H1 (cell line): Measurements from ENCODE around the gene KATNAL1. TPM values are rescaled to one million over a fixed set of nuclear protein-coding genes. Genes with fewer than 3 reads are reported as not detected.

Source experiments
- CTCF ChIA-PET: fragments of 300-600 bp; sonication (Branson Sonifier 250); formaldehyde crosslinking; loops from one replicate; lab custom pipeline; 2021; ENCODE audit not compliant: partially characterized antibody; lab: Charles Lee
- POLR2A ChIA-PET: fragments of 300-600 bp; sonication (Branson Sonifier 250); formaldehyde crosslinking; loops from one replicate; lab custom pipeline; 2021; ENCODE audit warnings: inconsistent platforms; ENCODE audit not compliant: partially characterized antibody; lab: Charles Lee
- DNase-seq, 2 experiments: peaks; one replicate each; pipeline versions ENCODE4 v3.0.0 to v3.0.0-alpha.2; 2010 to 2022; ENCODE audit warnings: low spot score in 2 of 2, low read depth in 1 of 2, mixed read lengths in 1 of 2
- FAIRE-seq: peaks from 2 replicates; lab custom pipeline; 2011; peaks lifted over from hg19 to GRCh38; lab: Jason Lieb, UNC
- H2AFZ ChIP-seq: 2 replicates; pipeline ENCODE4 v1.8.1; 2012; ENCODE audit warnings: low read length, inconsistent platforms
- H2AK5ac ChIP-seq: 2 replicates; pipeline ENCODE4 v1.6.1; 2013; ENCODE audit warnings: low read depth, low read length
- H2BK120ac ChIP-seq: replicated peaks from 2 replicates; pipeline ENCODE3; 2013; ENCODE audit warnings: low read depth, low read length, inconsistent platforms
- H2BK12ac ChIP-seq: 2 replicates; pipeline ENCODE4 v1.6.1; 2013; ENCODE audit warnings: low read depth, low read length
- H2BK15ac ChIP-seq: 2 replicates; pipeline ENCODE4 v1.6.1; 2013; ENCODE audit warnings: low read length
- H2BK20ac ChIP-seq: 2 replicates; pipeline ENCODE4 v1.6.1; 2013; ENCODE audit warnings: low read length
- H2BK5ac ChIP-seq: 2 replicates; pipeline ENCODE4 v1.6.1; 2013; ENCODE audit warnings: low read depth, low read length
- H3K14ac ChIP-seq: 2 replicates; pipeline ENCODE4 v1.6.1; 2013; ENCODE audit warnings: inconsistent platforms; ENCODE audit not compliant: insufficient read length
- H3K18ac ChIP-seq: 2 replicates; pipeline ENCODE4 v1.6.1; 2013; ENCODE audit warnings: low read length; ENCODE audit errors: extremely low read depth
- H3K23ac ChIP-seq: 2 replicates; pipeline ENCODE4 v1.6.1; 2013; ENCODE audit warnings: inconsistent platforms; ENCODE audit not compliant: insufficient read length
- H3K23me2 ChIP-seq: 2 replicates; pipeline ENCODE4 v1.6.1; 2013; ENCODE audit warnings: low read depth, low read length
- H3K27ac ChIP-seq: 2 replicates; pipeline ENCODE4 v1.6.1; 2011; ENCODE audit warnings: low read depth, low read length, inconsistent platforms
- H3K27me3 ChIP-seq, 4 experiments: replicated peaks in 1 of 4; 1 replicate in 1 of 4; 2 replicates in 3 of 4; pipeline versions ENCODE4 v1.6.1 to v1.8.1; 2011 to 2013; ENCODE audit warnings: low read length in 3 of 4, mild to moderate bottlenecking in 3 of 4, inconsistent platforms in 2 of 4, mixed read lengths in 2 of 4, moderate library complexity in 1 of 4; ENCODE audit not compliant: control insufficient read depth in 3 of 4, insufficient read depth in 3 of 4; ENCODE audit errors: extremely low read depth in 1 of 4
- H3K36me3 ChIP-seq, 4 experiments: 2 replicates each; pipeline versions ENCODE4 v1.6.1 to v1.8.1; 2011 to 2013; ENCODE audit warnings: mild to moderate bottlenecking in 4 of 4, low read length in 3 of 4, moderate library complexity in 2 of 4, control low read depth in 1 of 4, inconsistent platforms in 1 of 4; ENCODE audit not compliant: insufficient read depth in 4 of 4, control insufficient read depth in 2 of 4
- H3K4ac ChIP-seq: replicated peaks from 2 replicates; pipeline ENCODE3; 2013; ENCODE audit warnings: low read length, low read depth, mixed read lengths, inconsistent platforms; ENCODE audit not compliant: insufficient read length
- H3K4me1 ChIP-seq, 4 experiments: replicated peaks in 1 of 4; 1 replicate in 1 of 4; 2 replicates in 3 of 4; pipeline versions ENCODE4 v1.6.1 to v1.8.1; 2011 to 2013; ENCODE audit warnings: low read length in 3 of 4, inconsistent platforms in 2 of 4, mixed read lengths in 1 of 4; ENCODE audit not compliant: insufficient read depth in 4 of 4, control insufficient read depth in 3 of 4
- H3K4me2 ChIP-seq, 2 experiments: 2 replicates each; pipeline versions ENCODE4 v1.6.1 to v1.8.1; 2011 to 2013; ENCODE audit warnings: low read depth in 2 of 2, low read length in 2 of 2, control low read depth in 1 of 2, inconsistent platforms in 1 of 2, mild to moderate bottlenecking in 1 of 2; ENCODE audit not compliant: insufficient read depth in 1 of 2
- H3K4me3 ChIP-seq, 4 experiments: fragments of 200-600, 300-600 bp in 1 of 4; sonication (generic), shearing (Covaris generic), sonication (Bioruptor Twin) in 1 of 4; 2 replicates each; pipeline versions ENCODE4 v1.5.1 to v1.8.1; 2011 to 2016; ENCODE audit warnings: low read length in 4 of 4, low read depth in 3 of 4, control low read depth in 2 of 4, inconsistent platforms in 2 of 4, mild to moderate bottlenecking in 2 of 4, mixed read lengths in 1 of 4, moderate library complexity in 1 of 4; ENCODE audit not compliant: insufficient read depth in 2 of 4; ENCODE audit errors: extremely low read depth in 1 of 4
- H3K56ac ChIP-seq: replicated peaks from 2 replicates; pipeline ENCODE3; 2013; ENCODE audit warnings: low read depth, mild to moderate bottlenecking, mixed read lengths, low read length, inconsistent platforms; ENCODE audit not compliant: insufficient read length
- H3K79me1 ChIP-seq: 2 replicates; pipeline ENCODE4 v1.6.1; 2013; ENCODE audit warnings: low read depth, low read length, control low read depth
- H3K79me2 ChIP-seq, 2 experiments: 2 replicates each; pipeline versions ENCODE4 v1.6.1 to v1.8.1; 2012 to 2013; ENCODE audit warnings: low read length in 2 of 2, mild to moderate bottlenecking in 2 of 2, inconsistent platforms in 1 of 2; ENCODE audit not compliant: insufficient read depth in 2 of 2, control insufficient read depth in 1 of 2
- H3K9ac ChIP-seq, 4 experiments: replicated peaks in 1 of 4; 1 replicate in 1 of 4; 2 replicates in 3 of 4; pipeline versions ENCODE4 v1.6.1 to v1.8.1; 2011 to 2013; ENCODE audit warnings: low read depth in 3 of 4, low read length in 3 of 4, control low read depth in 2 of 4, mild to moderate bottlenecking in 2 of 4, moderate library complexity in 2 of 4, inconsistent platforms in 1 of 4; ENCODE audit errors: extremely low read depth in 1 of 4
- H3K9me3 ChIP-seq, 2 experiments: 2 replicates each; pipeline versions ENCODE4 v1.6.1 to v1.8.1; 2012 to 2013; ENCODE audit warnings: mild to moderate bottlenecking in 2 of 2, moderate library complexity in 2 of 2, control low read depth in 1 of 2, inconsistent platforms in 1 of 2, low read depth in 1 of 2, low read length in 1 of 2, mixed read lengths in 1 of 2; ENCODE audit not compliant: insufficient read depth in 2 of 2
- H4K20me1 ChIP-seq, 2 experiments: replicated peaks in 1 of 2; 2 replicates each; pipeline versions ENCODE3 to v1.8.1; 2011 to 2013; ENCODE audit warnings: inconsistent platforms in 2 of 2, low read length in 2 of 2, mild to moderate bottlenecking in 1 of 2; ENCODE audit not compliant: insufficient read depth in 2 of 2, control insufficient read depth in 1 of 2
- H4K5ac ChIP-seq: 2 replicates; pipeline ENCODE4 v1.6.1; 2013; ENCODE audit warnings: low read length, low read depth, mixed read lengths, inconsistent platforms; ENCODE audit not compliant: insufficient read length
- H4K8ac ChIP-seq: 2 replicates; pipeline ENCODE4 v1.8.0; 2013; ENCODE audit warnings: mild to moderate bottlenecking, moderate library complexity, low read length, inconsistent platforms; ENCODE audit not compliant: insufficient read depth; ENCODE audit errors: extremely low read depth
- H4K91ac ChIP-seq: replicated peaks from 2 replicates; pipeline ENCODE3; 2013; ENCODE audit warnings: low read length, mixed read lengths, inconsistent platforms; ENCODE audit not compliant: insufficient read length
- CBX5 ChIP-seq: fragments of 300-800, 300-1000 bp; sonication (generic); IDR thresholded peaks from 2 replicates; pipeline ENCODE4 v1.7.1; 2016; ENCODE audit warnings: antibody characterized with exemption, low read length, low read depth
- GABPA ChIP-seq: IDR thresholded peaks from 2 replicates; pipeline ENCODE4 v1.6.1; 2011; ENCODE audit warnings: mild to moderate bottlenecking, low read length, moderate library complexity, borderline replicate concordance; ENCODE audit not compliant: insufficient read depth
- TBP ChIP-seq: IDR thresholded peaks from 2 replicates; pipeline ENCODE4 v1.6.1; 2011; ENCODE audit warnings: low read depth, low read length, improper control_type of control experiment
- WGBS, 2 experiments: shearing (Covaris generic) in 1 of 2; methylation state at CpG; one replicate each; pipeline versions ENCODE4 v1.1.6 to v1.1.7; 2013 to 2015; ENCODE audit warnings: low lambda C conversion rate in 2 of 2, mixed read lengths in 2 of 2, inconsistent platforms in 1 of 2, low coverage in 1 of 2, missing lambda C conversion rate in 1 of 2; ENCODE audit not compliant: insufficient replicate concordance in 2 of 2, insufficient coverage in 1 of 2, insufficient read length in 1 of 2; ENCODE audit errors: extremely low coverage in 1 of 2, missing lambda C conversion rate in 1 of 2; 5-methylcytosine and 5-hydroxymethylcytosine counted together
- polyA plus RNA-seq, 7 experiments: library from polyadenylated mRNA; depleted of rRNA in 3 of 7; stranded (reverse) in 5 of 7; unstranded in 2 of 7; fragments of >200 nt in 5 of 7; fragments of 200-250 nt in 2 of 7; gene quantifications; 1 replicate in 5 of 7; 2 replicates in 1 of 7; 4 replicates in 1 of 7; pipeline versions ENCODE4 v1.2.1 to v1.2.3, GENCODE V29; 2011 to 2013; ENCODE audit warnings: missing spikeins in 2 of 7, mixed read lengths in 2 of 7
- total RNA-seq: library from RNA; stranded (reverse); fragmentation: NEBNext Ultra II Directional; extraction: Animal tissue kit (Norgen Biotek cat#: 25700); gene quantifications from 2 replicates; pipeline ENCODE4 v1.2.1, GENCODE V29; 2021

Gene KATNAL1
- total and polyA plus RNA-seq, 2 of the 8 experiments (the other 6 are each of a cell fraction or from before 2014, with no cell fraction given): 4.0 to 13.2 TPM

DNA sequence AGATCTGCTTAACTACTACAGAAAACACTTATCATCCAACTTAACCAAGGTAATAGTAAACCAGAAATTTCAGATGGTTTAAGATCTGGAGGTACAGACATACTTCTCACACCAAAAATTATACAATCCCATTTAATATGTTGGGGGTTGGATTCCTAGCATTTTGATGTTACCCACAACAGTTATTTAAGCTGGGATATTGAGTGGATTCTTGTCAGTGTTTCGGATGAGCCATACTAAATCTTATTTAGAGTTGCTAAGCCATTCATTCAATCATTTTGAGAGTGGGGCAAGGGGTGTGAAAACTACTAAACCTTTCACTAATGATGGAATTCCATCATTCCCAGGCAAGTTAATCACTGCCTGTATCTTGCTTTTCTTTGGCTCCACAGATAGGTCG is 40.6 kb downstream of the KATNAL1 start:
- Histone ChIP-seq H3K23ac (no peak overlapping the region), H2AK5ac (no peak overlapping the region), H3K27ac (no peak overlapping the region), H3K18ac (no peak overlapping the region), H2BK20ac (no peak overlapping the region), H2AFZ (no peak overlapping the region), H3K27me3 (no peaks in the 10 kb centered on the region), H3K36me3 (peaks cover 0 to 4% (median 0%) of the 10 kb centered on the region in 4 experiments; a peak in 1 of 8 replicates), H4K5ac (no peak overlapping the region), H3K14ac (no peak overlapping the region), H3K56ac (peak overlapping the region; percentile 12), H3K23me2 (no peaks in the 10 kb centered on the region), H2BK15ac (no peak overlapping the region), H3K4ac (no peak overlapping the region), H2BK12ac (no peak overlapping the region), H4K20me1 (no peaks in the 10 kb centered on the region), H2BK120ac (no peak overlapping the region), H3K79me1 (no peaks in the 10 kb centered on the region), H4K91ac (no peak overlapping the region), H4K8ac (no peak overlapping the region)
- CTCF ChIA-PET: no interaction called here
- WGBS, 2 experiments: 91% methylated on average over 2 of the region's 2 CpGs; no CpG with 5 or more reads in 1 of the 2 experiments
- TF ChIP-seq TBP (no peak), CBX5 (no peak), GABPA (no peak)
- TF ChIP-seq, all 59 proteins: peak for 0
- Histone ChIP-seq H3K79me2 (no peaks in the 10 kb centered on the region), H3K4me2 (no peak overlapping the region), H3K9me3 (no peaks in the 10 kb centered on the region), H3K4me1 (no peaks in the 10 kb centered on the region), H3K9ac (no peak overlapping the region), H3K4me3 (no peak overlapping the region), H2BK5ac (no peak overlapping the region)
- no peak for DNase-seq
- no peak for FAIRE-seq
- POLR2A ChIA-PET: no interaction called here
